ENCODE data around the gene CNOT6L. TPM values are rescaled to one million over a fixed set of nuclear protein-coding genes. Genes with fewer than 3 reads are reported as not detected.

CNOT6L gene
- total and polyA plus RNA-seq, 2 of the 4 experiments (the other 2 are of a cell fraction) = 3.5 to 21.1 TPM

- in situ Hi-C loops (cut with MboI; ENCODE audit: low sequenced_read_pairs) = no loop called here
- Histone ChIP-seq H3K56ac (ENCODE audit: extremely low read depth, insufficient read depth, low read length) (no peak overlapping the region), H3K14ac (replicated peaks; ENCODE audit: low read depth, low read length) (no peak overlapping the region), H2AK5ac (ENCODE audit: low read depth, low read length) (no peak overlapping the region), H2AK9ac (replicated peaks; ENCODE audit: low read depth, low read length, poor library complexity) (no peak overlapping the region), H3K4me1 (ENCODE audit: control insufficient read depth, insufficient read depth, low read length) (no peaks in the 10 kb centered on the region), H4K20me1 (ENCODE audit: insufficient read depth, low read length) (no peaks in the 10 kb centered on the region), H2BK5ac (ENCODE audit: low read depth, low read length, poor library complexity, severe bottlenecking) (no peak overlapping the region), H3K4me3 (ENCODE audit: insufficient read depth, low read depth, low read length) (no peak overlapping the region), H2BK20ac (ENCODE audit: low read depth, low read length) (no peak overlapping the region), H4K8ac (ENCODE audit: low read depth in 2 of 2, low read length in 2 of 2) (no peak overlapping the region), H3K27me3 (ENCODE audit: control insufficient read depth, insufficient read depth, low read length) (peaks cover 2% of the 10 kb centered on the region; the same call in 1 of the 2 replicates), H4K5ac (ENCODE audit: low read depth, low read length) (no peak overlapping the region), H3K36me3 (ENCODE audit: control insufficient read depth, insufficient read depth, low read length) (no peaks in the 10 kb centered on the region), H3K9me3 (ENCODE audit: control insufficient read depth, insufficient read depth, low read length) (no peaks in the 10 kb centered on the region), H4K91ac (ENCODE audit: insufficient read depth, low read depth, low read length) (no peak overlapping the region), H3K23ac (ENCODE audit: low read depth, low read length) (no peak overlapping the region), H3K79me1 (ENCODE audit: low read depth in 1 of 2, low read length in 2 of 2) (no peaks in the 10 kb centered on the region), H3K4ac (ENCODE audit: low read depth, low read length) (no peak overlapping the region), H3K27ac (ENCODE audit: insufficient read depth, low read length) (no peak overlapping the region), H2AFZ (replicated peaks; ENCODE audit: low read length, poor library complexity) (no peak overlapping the region), H3K9me1 (ENCODE audit: insufficient read depth, low read length) (no peaks in the 10 kb centered on the region), H2BK120ac (ENCODE audit: low read depth, low read length) (no peak overlapping the region), H3K18ac (ENCODE audit: low read depth, low read length) (no peak overlapping the region), H3K9ac (ENCODE audit: low read depth, low read length) (no peak overlapping the region), H3K4me2 (ENCODE audit: low read depth, low read length) (no peak overlapping the region), H2BK15ac (ENCODE audit: low read depth, low read length) (no peak overlapping the region)
- ATAC-seq (ENCODE audit: low read depth) (no peak; the same call in 1 of the 2 replicates), DNase-seq (no peak)
- no CpG with 5 or more reads among the region's 4 CpGs for WGBS, 2 experiments (ENCODE audit: extremely low coverage in 2 of 2, insufficient read length in 1 of 2)
- ChIA-PET POLR2A (ENCODE audit: unreplicated experiment) (no interaction called here), CTCF (no interaction called here)
- dilution Hi-C loops (cut with HindIII; ENCODE audit: low sequenced_read_pairs, unreplicated experiment) = no loop called here
- intact Hi-C loops (cut with micrococcal nuclease) = no loop called here
- no TSS peak for BruUV-seq (replicated peaks)
- TF ChIP-seq FOS (IDR thresholded peaks at IDR 0.05; ENCODE audit: low read depth, low read length) (no peak), BHLHE40 (IDR thresholded peaks at IDR 0.05; ENCODE audit: low read depth, low read length) (no peak), MAFK (IDR thresholded peaks at IDR 0.05; ENCODE audit: low read depth, low read length) (no peak), ELK1 (IDR thresholded peaks at IDR 0.05; ENCODE audit: borderline replicate concordance, low read depth, low read length) (no peak), USF2 (IDR thresholded peaks at IDR 0.05; ENCODE audit: low read depth, low read length) (no peak), NFE2L2 (IDR thresholded peaks at IDR 0.05; ENCODE audit: low read depth, low read length) (no peak), RFX5 (IDR thresholded peaks at IDR 0.05; ENCODE audit: low read depth, low read length) (no peak), CEBPB (IDR thresholded peaks at IDR 0.05; ENCODE audit: low read depth, low read length) (no peak), POLR2A (IDR thresholded peaks at IDR 0.05; ENCODE audit: low read depth, low read length) (no peak), RAD21 (IDR thresholded peaks at IDR 0.05; ENCODE audit: low read length) (no peak), CHD1 (IDR thresholded peaks at IDR 0.05; ENCODE audit: low read depth, low read length) (no peak), CTCF (conservative IDR thresholded peaks at IDR 0.05; ENCODE audit: low read depth, low read length) (no peak), RCOR1 (IDR thresholded peaks at IDR 0.05; ENCODE audit: insufficient replicate concordance, low read length) (no peak), MXI1 (IDR thresholded peaks at IDR 0.05; ENCODE audit: borderline replicate concordance, low read depth, low read length) (no peak), SMC3 (IDR thresholded peaks at IDR 0.05; ENCODE audit: low read depth, low read length) (no peak), MAZ (IDR thresholded peaks at IDR 0.05; ENCODE audit: borderline replicate concordance, low read depth, low read length) (no peak)
Measured at GRCh38 chr4:77706717-77707116, 112.5 kb downstream of the CNOT6L start.
